Measurements from ENCODE around the gene CNTN4. TPM values are rescaled to one million over a fixed set of nuclear protein-coding genes. Genes with fewer than 3 reads are reported as not detected.

The CNTN4 gene
- total RNA-seq, 1 experiment from 2014 or later: not detected

- ATAC-seq (no peak), DNase-seq (ENCODE audit: low spot score) (no peak)
- no peak for TF ChIP-seq JUN (CRISPR knock-in tag; IDR thresholded peaks at IDR 0.05)
- TF ChIP-seq ZNF219 (CRISPR knock-in tag; IDR thresholded peaks at IDR 0.05; ENCODE audit: borderline replicate concordance): no peak
- TF ChIP-seq, protein P1, sequence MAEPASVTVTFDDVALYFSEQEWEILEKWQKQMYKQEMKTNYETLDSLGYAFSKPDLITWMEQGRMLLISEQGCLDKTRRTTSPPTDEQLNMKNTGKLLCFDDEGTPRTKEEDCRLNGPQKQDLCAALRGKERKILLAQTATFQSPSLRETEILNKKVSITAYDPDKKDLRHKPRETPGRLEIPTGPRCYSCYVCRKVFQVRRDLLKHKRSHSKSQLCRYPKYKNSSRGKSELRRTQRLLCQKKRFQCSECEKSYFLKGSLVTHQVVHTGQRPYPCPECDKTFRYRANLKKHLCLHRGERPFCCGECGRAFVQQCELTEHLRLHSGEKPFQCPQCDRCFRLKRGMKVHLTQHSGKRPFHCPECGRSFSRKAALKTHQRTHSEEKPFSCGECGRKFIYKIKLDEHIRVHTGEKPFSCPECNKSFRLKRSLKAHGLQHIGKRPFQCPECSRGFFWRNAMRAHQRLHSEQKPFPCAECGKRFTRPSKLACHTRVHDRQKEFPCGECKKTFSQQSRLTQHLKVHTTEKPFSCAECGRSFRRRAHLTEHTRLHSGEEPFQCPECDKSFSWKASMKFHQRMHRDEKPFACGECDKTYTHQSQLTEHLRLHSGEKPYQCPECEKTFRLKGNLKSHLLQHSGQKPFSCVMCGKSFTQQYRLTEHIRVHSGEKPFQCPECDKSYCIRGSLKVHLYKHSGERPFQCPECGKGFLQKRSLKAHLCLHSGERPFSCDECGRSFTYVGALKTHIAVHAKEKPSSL (CRISPR knock-in tag; conservative IDR thresholded peaks at IDR 0.05): no peak
- no peak for TF ChIP-seq TEAD4 (CRISPR knock-in tag; IDR thresholded peaks at IDR 0.05)
- no peak for TF ChIP-seq CREB1 (CRISPR knock-in tag; IDR thresholded peaks at IDR 0.05)
- TF ChIP-seq TCF7 (CRISPR knock-in tag; IDR thresholded peaks at IDR 0.05; ENCODE audit: low read depth): no peak
- TF ChIP-seq, protein P2, sequence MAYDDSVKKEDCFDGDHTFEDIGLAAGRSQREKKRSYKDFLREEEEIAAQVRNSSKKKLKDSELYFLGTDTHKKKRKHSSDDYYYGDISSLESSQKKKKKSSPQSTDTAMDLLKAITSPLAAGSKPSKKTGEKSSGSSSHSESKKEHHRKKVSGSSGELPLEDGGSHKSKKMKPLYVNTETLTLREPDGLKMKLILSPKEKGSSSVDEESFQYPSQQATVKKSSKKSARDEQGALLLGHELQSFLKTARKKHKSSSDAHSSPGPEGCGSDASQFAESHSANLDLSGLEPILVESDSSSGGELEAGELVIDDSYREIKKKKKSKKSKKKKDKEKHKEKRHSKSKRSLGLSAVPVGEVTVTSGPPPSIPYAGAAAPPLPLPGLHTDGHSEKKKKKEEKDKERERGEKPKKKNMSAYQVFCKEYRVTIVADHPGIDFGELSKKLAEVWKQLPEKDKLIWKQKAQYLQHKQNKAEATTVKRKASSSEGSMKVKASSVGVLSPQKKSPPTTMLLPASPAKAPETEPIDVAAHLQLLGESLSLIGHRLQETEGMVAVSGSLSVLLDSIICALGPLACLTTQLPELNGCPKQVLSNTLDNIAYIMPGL (CRISPR knock-in tag; IDR thresholded peaks at IDR 0.05): no peak
- no peak overlapping the region for H3K27ac Mint-ChIP-seq
- peaks cover 9% of the 10 kb centered on the region for H3K27me3 Mint-ChIP-seq (ENCODE audit: low read depth)
- ChIA-PET CTCF (no interaction called here), POLR2A (no interaction called here)
- peaks cover 56% of the 10 kb centered on the region for H3K36me3 Mint-ChIP-seq
- peaks cover 77% of the 10 kb centered on the region for H3K9me3 Mint-ChIP-seq
- no peak overlapping the region for H3K4me3 Mint-ChIP-seq
- H3K4me1 Mint-ChIP-seq: no peaks in the 10 kb centered on the region
Measured at GRCh38 chr3:2931265-2931664, 832.6 kb downstream of the CNTN4 start.

GRCh38 chr3:2934541-2934940, 835.9 kb downstream of the CNTN4 start:
- DNase-seq (ENCODE audit: low spot score) (no peak), ATAC-seq (no peak)
- H3K9me3 Mint-ChIP-seq: peaks cover 86% of the 10 kb centered on the region
- POLR2A ChIA-PET: no interaction called here
- no peak for TF ChIP-seq ZNF121 (CRISPR knock-in tag; IDR thresholded peaks at IDR 0.05)
- no peak for TF ChIP-seq ZNF671 (CRISPR knock-in tag; IDR thresholded peaks at IDR 0.05)
- no peak for TF ChIP-seq TEAD1 (CRISPR knock-in tag; IDR thresholded peaks at IDR 0.05)
- no peak for TF ChIP-seq ZBTB21 (CRISPR knock-in tag; IDR thresholded peaks at IDR 0.05; ENCODE audit: borderline replicate concordance)
- TF ChIP-seq NR3C1 (CRISPR knock-in tag; conservative IDR thresholded peaks at IDR 0.05; ENCODE audit: low read depth): no peak
- TF ChIP-seq, protein P3, sequence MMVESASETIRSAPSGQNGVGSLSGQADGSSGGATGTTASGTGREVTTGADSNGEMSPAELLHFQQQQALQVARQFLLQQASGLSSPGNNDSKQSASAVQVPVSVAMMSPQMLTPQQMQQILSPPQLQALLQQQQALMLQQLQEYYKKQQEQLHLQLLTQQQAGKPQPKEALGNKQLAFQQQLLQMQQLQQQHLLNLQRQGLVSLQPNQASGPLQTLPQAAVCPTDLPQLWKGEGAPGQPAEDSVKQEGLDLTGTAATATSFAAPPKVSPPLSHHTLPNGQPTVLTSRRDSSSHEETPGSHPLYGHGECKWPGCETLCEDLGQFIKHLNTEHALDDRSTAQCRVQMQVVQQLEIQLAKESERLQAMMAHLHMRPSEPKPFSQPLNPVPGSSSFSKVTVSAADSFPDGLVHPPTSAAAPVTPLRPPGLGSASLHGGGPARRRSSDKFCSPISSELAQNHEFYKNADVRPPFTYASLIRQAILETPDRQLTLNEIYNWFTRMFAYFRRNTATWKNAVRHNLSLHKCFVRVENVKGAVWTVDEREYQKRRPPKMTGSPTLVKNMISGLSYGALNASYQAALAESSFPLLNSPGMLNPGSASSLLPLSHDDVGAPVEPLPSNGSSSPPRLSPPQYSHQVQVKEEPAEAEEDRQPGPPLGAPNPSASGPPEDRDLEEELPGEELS (CRISPR knock-in tag; IDR thresholded peaks at IDR 0.05): no peak
- TF ChIP-seq, protein P4, sequence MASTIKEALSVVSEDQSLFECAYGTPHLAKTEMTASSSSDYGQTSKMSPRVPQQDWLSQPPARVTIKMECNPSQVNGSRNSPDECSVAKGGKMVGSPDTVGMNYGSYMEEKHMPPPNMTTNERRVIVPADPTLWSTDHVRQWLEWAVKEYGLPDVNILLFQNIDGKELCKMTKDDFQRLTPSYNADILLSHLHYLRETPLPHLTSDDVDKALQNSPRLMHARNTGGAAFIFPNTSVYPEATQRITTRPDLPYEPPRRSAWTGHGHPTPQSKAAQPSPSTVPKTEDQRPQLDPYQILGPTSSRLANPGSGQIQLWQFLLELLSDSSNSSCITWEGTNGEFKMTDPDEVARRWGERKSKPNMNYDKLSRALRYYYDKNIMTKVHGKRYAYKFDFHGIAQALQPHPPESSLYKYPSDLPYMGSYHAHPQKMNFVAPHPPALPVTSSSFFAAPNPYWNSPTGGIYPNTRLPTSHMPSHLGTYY (CRISPR knock-in tag; IDR thresholded peaks at IDR 0.05): no peak
- TF ChIP-seq, protein P5, sequence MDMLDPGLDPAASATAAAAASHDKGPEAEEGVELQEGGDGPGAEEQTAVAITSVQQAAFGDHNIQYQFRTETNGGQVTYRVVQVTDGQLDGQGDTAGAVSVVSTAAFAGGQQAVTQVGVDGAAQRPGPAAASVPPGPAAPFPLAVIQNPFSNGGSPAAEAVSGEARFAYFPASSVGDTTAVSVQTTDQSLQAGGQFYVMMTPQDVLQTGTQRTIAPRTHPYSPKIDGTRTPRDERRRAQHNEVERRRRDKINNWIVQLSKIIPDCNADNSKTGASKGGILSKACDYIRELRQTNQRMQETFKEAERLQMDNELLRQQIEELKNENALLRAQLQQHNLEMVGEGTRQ (CRISPR knock-in tag; IDR thresholded peaks at IDR 0.05): no peak
- TF ChIP-seq, protein P6, sequence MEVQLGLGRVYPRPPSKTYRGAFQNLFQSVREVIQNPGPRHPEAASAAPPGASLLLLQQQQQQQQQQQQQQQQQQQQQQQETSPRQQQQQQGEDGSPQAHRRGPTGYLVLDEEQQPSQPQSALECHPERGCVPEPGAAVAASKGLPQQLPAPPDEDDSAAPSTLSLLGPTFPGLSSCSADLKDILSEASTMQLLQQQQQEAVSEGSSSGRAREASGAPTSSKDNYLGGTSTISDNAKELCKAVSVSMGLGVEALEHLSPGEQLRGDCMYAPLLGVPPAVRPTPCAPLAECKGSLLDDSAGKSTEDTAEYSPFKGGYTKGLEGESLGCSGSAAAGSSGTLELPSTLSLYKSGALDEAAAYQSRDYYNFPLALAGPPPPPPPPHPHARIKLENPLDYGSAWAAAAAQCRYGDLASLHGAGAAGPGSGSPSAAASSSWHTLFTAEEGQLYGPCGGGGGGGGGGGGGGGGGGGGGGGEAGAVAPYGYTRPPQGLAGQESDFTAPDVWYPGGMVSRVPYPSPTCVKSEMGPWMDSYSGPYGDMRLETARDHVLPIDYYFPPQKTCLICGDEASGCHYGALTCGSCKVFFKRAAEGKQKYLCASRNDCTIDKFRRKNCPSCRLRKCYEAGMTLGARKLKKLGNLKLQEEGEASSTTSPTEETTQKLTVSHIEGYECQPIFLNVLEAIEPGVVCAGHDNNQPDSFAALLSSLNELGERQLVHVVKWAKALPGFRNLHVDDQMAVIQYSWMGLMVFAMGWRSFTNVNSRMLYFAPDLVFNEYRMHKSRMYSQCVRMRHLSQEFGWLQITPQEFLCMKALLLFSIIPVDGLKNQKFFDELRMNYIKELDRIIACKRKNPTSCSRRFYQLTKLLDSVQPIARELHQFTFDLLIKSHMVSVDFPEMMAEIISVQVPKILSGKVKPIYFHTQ (CRISPR knock-in tag; IDR thresholded peaks at IDR 0.05): no peak
- no peak for TF ChIP-seq FOXP1 (CRISPR knock-in tag; IDR thresholded peaks at IDR 0.05; ENCODE audit: borderline replicate concordance)
- TF ChIP-seq ZNF232 (CRISPR knock-in tag; IDR thresholded peaks at IDR 0.05): no peak
- TF ChIP-seq NR2C2 (CRISPR knock-in tag; IDR thresholded peaks at IDR 0.05): no peak
- no peak for TF ChIP-seq E2F4 (CRISPR knock-in tag; IDR thresholded peaks at IDR 0.05; ENCODE audit: borderline replicate concordance, low read depth)
- no peak for TF ChIP-seq ZNF219 (CRISPR knock-in tag; IDR thresholded peaks at IDR 0.05; ENCODE audit: borderline replicate concordance)
- TF ChIP-seq ATF3 (CRISPR knock-in tag; conservative IDR thresholded peaks at IDR 0.05): no peak
- 0 out of 2 replicates have a peak, but pooled peaks cover 2% of the 10 kb centered on the region for H3K4me1 Mint-ChIP-seq
- peaks cover 65% of the 10 kb centered on the region for H3K36me3 Mint-ChIP-seq
- no peak overlapping the region for H3K4me3 Mint-ChIP-seq
- peaks cover 4% of the 10 kb centered on the region; the same call in 1 of the 2 replicates for H3K27me3 Mint-ChIP-seq (ENCODE audit: low read depth)
- H3K27ac Mint-ChIP-seq: no peak overlapping the region
- CTCF ChIA-PET: no interaction called here
